Measurements from ENCODE around the gene ST14. TPM values are rescaled to one million over a fixed set of nuclear protein-coding genes. Genes with fewer than 3 reads are reported as not detected.

ST14 gene
- total and polyA plus RNA-seq, 10 of the 15 experiments (the other 5 are each of a cell fraction or from before 2014, with no cell fraction given): 0.02 to 3.9 (median 0.73) TPM; not detected in 2

DNA sequence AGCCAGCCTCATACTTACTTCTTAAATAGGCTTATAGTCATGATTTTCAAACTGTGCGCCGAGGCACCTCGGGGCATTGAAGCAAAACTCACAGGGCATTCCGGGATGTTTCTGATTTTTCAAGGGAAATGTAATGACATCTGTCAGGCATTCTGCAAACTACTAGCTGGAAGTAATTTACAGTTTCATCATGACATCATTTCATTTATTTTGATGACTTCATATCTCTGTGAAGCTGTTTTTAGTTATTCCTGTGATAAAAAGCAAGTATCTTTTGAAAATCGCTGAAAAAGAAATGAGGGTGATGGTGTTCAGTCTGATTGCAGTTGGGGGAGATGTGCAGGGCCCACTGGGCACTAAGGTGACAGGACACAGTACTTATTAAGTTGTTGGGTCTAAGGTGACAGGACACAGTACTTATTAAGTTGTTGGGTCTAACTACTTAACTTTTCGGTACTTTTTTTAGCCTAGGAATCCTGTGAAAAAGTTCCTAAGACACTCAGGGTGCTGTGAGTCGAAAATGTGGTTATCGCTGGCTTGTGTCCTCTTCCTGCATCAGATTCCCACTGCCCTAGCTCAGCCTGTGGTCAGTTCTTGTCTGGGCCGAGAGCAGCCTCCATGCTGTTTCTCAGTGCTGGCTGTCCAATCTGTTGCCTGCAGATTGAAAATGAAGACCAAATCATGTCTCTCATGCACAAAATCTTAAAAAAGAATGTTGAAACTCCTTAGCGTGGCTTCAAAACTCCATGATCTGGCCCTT lies 47.3 kb upstream of the ST14 start (continued):
- no peak for TF ChIP-seq ZBTB11 (CRISPR knock-in tag; IDR thresholded peaks at IDR 0.05)
- no peak for TF ChIP-seq SUPT20H (IDR thresholded peaks at IDR 0.05; ENCODE audit: borderline replicate concordance, control insufficient read depth, low read depth, low read length)
- TF ChIP-seq, protein P1, sequence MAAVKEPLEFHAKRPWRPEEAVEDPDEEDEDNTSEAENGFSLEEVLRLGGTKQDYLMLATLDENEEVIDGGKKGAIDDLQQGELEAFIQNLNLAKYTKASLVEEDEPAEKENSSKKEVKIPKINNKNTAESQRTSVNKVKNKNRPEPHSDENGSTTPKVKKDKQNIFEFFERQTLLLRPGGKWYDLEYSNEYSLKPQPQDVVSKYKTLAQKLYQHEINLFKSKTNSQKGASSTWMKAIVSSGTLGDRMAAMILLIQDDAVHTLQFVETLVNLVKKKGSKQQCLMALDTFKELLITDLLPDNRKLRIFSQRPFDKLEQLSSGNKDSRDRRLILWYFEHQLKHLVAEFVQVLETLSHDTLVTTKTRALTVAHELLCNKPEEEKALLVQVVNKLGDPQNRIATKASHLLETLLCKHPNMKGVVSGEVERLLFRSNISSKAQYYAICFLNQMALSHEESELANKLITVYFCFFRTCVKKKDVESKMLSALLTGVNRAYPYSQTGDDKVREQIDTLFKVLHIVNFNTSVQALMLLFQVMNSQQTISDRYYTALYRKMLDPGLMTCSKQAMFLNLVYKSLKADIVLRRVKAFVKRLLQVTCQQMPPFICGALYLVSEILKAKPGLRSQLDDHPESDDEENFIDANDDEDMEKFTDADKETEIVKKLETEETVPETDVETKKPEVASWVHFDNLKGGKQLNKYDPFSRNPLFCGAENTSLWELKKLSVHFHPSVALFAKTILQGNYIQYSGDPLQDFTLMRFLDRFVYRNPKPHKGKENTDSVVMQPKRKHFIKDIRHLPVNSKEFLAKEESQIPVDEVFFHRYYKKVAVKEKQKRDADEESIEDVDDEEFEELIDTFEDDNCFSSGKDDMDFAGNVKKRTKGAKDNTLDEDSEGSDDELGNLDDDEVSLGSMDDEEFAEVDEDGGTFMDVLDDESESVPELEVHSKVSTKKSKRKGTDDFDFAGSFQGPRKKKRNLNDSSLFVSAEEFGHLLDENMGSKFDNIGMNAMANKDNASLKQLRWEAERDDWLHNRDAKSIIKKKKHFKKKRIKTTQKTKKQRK (IDR thresholded peaks at IDR 0.05; ENCODE audit: low read depth, low read length): no peak
- TF ChIP-seq MYC (IDR thresholded peaks at IDR 0.05; ENCODE audit: insufficient read depth, insufficient read length, insufficient replicate concordance, low read length, severe bottlenecking): no peak
- TF ChIP-seq ZBTB33 (IDR thresholded peaks at IDR 0.05): no peak
- no peak for TF ChIP-seq HCFC1 (IDR thresholded peaks at IDR 0.05; ENCODE audit: low read length)
- no peak for TF ChIP-seq IKZF2 (IDR thresholded peaks at IDR 0.05)

All from GM12878 (cell line).